HG03520 (cell line): ENCODE measurements around the gene GSTA5.
"Not testable (repeated sequence)": the region's sequence is repeated elsewhere in the genome, so short reads cannot be mapped to it uniquely, and the experiment has no call there.

Experiments
- ATAC-seq: cut with Tn5 transposase; IDR thresholded peaks from one replicate; pipeline ENCODE4 v1.9.1; 2021; ENCODE audit warnings: mild to moderate bottlenecking, moderate library complexity; ENCODE audit not compliant: unreplicated experiment

GSTA5 gene

GRCh38 chr6:52799272-52799671 is 41.3 kb downstream of the GSTA5 start:
- ATAC-seq, result not testable (repeated sequence)

GRCh38 chr6:52794366-52794765 is 46.2 kb downstream of the GSTA5 start:
- ATAC-seq, result not testable (repeated sequence)

GRCh38 chr6:52790861-52791260 is 49.8 kb downstream of the GSTA5 start:
- no peak for ATAC-seq

DNA sequence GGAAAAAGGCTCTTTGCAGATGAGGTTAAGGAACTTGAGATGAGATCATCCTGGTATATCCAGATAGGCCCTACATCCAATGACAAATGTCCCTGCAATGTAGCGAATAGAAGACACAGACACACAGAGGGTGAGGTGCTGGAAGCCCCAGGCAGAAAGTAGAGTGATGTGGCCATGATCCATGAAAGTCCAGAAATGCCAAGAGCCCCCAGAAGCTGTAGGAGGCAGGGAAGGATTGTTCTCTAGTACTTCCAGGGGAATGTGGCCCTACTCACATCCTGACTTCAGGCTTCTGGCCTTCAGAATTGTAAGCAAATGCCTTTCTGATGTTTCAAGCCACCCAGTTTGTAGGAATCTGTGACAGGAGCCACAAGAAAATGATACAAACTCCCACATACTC is 51.0 kb downstream of the GSTA5 start:
- not testable (repeated sequence) for ATAC-seq

GRCh38 chr6:52788478-52788877 is 52.1 kb downstream of the GSTA5 start:
- ATAC-seq, result no peak

DNA sequence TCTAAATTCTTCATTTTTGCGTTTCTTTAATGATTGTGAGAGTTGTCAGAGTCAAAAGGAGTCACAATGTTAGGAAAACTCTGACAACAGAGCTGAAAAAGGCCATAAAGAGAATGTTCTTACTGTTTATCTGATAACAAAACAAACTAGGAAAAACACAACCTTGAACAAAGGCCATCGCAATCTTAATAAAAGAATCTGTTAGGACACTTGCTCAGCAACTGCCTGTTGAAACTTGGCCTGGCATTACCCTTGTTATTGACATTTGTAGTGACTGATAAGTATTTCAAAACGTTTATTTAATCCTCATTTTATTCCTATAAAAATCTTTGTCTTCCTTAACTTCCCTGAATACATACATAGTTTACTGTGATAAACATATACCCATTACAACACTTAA is 52.7 kb downstream of the GSTA5 start:
- ATAC-seq, result no peak

- ATAC-seq, result no peak
These were observed 54.2 kb downstream of the GSTA5 start for GRCh38 chr6:52786249-52786956.

- ATAC-seq, result not testable (repeated sequence)
These were observed 57.8 kb downstream of the GSTA5 start for GRCh38 chr6:52782696-52783274.

DNA sequence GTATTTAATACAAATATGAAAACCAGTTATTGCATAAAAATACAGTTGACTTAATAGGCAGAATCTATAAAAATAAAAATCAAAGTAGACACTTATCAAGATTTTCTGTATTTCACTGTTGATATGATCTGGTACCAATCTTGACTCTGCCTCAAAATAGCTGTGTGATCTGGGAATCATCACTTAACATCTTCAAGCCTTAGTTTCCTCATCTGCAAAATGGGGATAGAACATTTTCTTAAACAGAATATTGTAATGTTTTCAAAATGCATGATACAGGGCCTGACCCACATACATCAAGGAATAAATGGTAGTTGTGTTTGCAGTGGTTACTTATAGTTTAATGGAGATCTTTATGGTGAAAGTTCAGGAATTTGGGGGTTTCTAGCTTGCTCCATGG is 58.4 kb downstream of the GSTA5 start:
- ATAC-seq, result not testable (repeated sequence)
